Osteocyte (in vitro differentiated cells): ENCODE results near the gene HDAC3. TPM values are rescaled to one million over a fixed set of nuclear protein-coding genes. Genes with fewer than 3 reads are reported as not detected.

Source experiments
- DNase-seq: peaks from one replicate; pipeline ENCODE4 v3.0.0; 2021; ENCODE audit warnings: mixed read lengths; ENCODE audit not compliant: unreplicated experiment; ENCODE audit errors: extremely low spot score
- H3K27ac Mint-ChIP-seq: one replicate; pipeline ENCODE4 v1.8.0; 2021; ENCODE audit warnings: mild to moderate bottlenecking, mixed read lengths; ENCODE audit not compliant: unreplicated experiment
- H3K27me3 Mint-ChIP-seq: one replicate; pipeline ENCODE4 v1.8.0; 2021; ENCODE audit warnings: mixed read lengths; ENCODE audit not compliant: unreplicated experiment
- H3K36me3 Mint-ChIP-seq: one replicate; pipeline ENCODE4 v1.8.0; 2021; ENCODE audit warnings: mixed read lengths; ENCODE audit not compliant: unreplicated experiment
- H3K4me1 Mint-ChIP-seq: one replicate; pipeline ENCODE4 v1.8.0; 2021; ENCODE audit warnings: mixed read lengths; ENCODE audit not compliant: unreplicated experiment
- H3K4me3 Mint-ChIP-seq: one replicate; pipeline ENCODE4 v1.8.0; 2021; ENCODE audit warnings: mild to moderate bottlenecking, moderate library complexity, mixed read lengths; ENCODE audit not compliant: unreplicated experiment
- H3K9me3 Mint-ChIP-seq: one replicate; pipeline ENCODE4 v1.8.0; 2021; ENCODE audit warnings: mixed read lengths; ENCODE audit not compliant: unreplicated experiment
- total RNA-seq: library from RNA; stranded (reverse); gene quantifications from 2 replicates; pipeline ENCODE4 v1.2.1, GENCODE V29; 2021
- TF ChIP-seq, protein P1 (sequence below): fragments of 200-600 bp; sonication (generic); IDR thresholded peaks from 2 replicates; pipeline ENCODE4 v1.5.0; 2021; ENCODE audit warnings: antibody characterized with exemption, mild to moderate bottlenecking, moderate library complexity

Gene HDAC3
- total RNA-seq, 1 donor from 2014 or later, result 67.9 TPM

GRCh38 chr5:141636106-141636412, 590 bp downstream of the HDAC3 start:
- no peak for DNase-seq
- H3K36me3 Mint-ChIP-seq, result peaks cover 7% of the 10 kb centered on the region
- H3K27ac Mint-ChIP-seq, result peak overlapping the region; percentile 70
- H3K4me1 Mint-ChIP-seq, result peaks cover 23% of the 10 kb centered on the region
- no peaks in the 10 kb centered on the region for H3K27me3 Mint-ChIP-seq
- H3K4me3 Mint-ChIP-seq, result peak overlapping the region; percentile 85
- TF ChIP-seq, protein P1, sequence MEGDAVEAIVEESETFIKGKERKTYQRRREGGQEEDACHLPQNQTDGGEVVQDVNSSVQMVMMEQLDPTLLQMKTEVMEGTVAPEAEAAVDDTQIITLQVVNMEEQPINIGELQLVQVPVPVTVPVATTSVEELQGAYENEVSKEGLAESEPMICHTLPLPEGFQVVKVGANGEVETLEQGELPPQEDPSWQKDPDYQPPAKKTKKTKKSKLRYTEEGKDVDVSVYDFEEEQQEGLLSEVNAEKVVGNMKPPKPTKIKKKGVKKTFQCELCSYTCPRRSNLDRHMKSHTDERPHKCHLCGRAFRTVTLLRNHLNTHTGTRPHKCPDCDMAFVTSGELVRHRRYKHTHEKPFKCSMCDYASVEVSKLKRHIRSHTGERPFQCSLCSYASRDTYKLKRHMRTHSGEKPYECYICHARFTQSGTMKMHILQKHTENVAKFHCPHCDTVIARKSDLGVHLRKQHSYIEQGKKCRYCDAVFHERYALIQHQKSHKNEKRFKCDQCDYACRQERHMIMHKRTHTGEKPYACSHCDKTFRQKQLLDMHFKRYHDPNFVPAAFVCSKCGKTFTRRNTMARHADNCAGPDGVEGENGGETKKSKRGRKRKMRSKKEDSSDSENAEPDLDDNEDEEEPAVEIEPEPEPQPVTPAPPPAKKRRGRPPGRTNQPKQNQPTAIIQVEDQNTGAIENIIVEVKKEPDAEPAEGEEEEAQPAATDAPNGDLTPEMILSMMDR, result no peak
- no peaks in the 10 kb centered on the region for H3K9me3 Mint-ChIP-seq

- H3K27me3 Mint-ChIP-seq, result no peaks in the 10 kb centered on the region
- TF ChIP-seq, protein P1, result no peak
- H3K4me1 Mint-ChIP-seq, result peaks cover 20% of the 10 kb centered on the region
- H3K9me3 Mint-ChIP-seq, result no peaks in the 10 kb centered on the region
- H3K36me3 Mint-ChIP-seq, result peaks cover 7% of the 10 kb centered on the region
- DNase-seq, result no peak
- peak overlapping the region; percentile 85 for H3K4me3 Mint-ChIP-seq
- H3K27ac Mint-ChIP-seq, result peak overlapping the region; percentile 70
Measured at GRCh38 chr5:141635646-141636045, 1.0 kb downstream of the HDAC3 start.

- no peak overlapping the region for H3K27ac Mint-ChIP-seq
- no peak overlapping the region for H3K4me3 Mint-ChIP-seq
- peaks cover 15% of the 10 kb centered on the region for H3K36me3 Mint-ChIP-seq
- H3K27me3 Mint-ChIP-seq, result no peaks in the 10 kb centered on the region
- peaks cover 19% of the 10 kb centered on the region for H3K4me1 Mint-ChIP-seq
- TF ChIP-seq, protein P1, result no peak
- H3K9me3 Mint-ChIP-seq, result no peaks in the 10 kb centered on the region
- no peak for DNase-seq
Measured at GRCh38 chr5:141634720-141635119, 1.9 kb downstream of the HDAC3 start.

DNA sequence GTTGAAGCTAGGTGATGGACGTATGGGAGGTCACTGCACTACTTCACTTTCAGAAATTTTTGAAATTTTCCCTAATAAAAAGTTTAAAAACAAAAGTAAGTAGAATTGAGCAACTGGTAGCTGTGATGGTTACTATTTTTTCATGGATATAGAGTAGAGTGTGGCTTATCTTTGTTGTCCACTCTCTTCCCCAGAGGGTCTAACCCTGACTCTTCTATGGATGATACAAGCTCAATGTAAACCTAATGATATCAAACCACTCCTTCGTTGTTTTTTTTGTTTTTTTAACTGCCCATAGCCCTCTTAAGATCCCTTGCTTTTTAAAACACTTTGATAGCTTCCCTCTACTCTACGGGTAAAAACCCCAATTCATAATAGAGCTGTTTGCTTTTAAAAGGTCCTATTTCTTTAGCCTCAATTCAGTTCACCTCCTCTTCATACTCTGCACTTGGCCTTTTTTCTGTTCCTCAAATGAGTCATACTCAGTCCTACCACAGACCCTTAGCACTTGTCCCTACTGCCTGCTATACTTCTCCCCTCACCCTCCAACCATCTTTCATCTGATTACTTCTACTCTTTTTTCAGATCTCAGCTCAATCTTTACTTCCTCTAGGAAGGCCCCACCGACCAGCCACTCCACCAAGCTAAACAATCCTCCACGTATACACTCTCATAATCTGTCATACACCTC, 2.6 kb downstream of the HDAC3 start:
- no peak for DNase-seq
- H3K27me3 Mint-ChIP-seq, result no peaks in the 10 kb centered on the region
- H3K4me1 Mint-ChIP-seq, result peaks cover 19% of the 10 kb centered on the region
- TF ChIP-seq, protein P1, result no peak
- no peak overlapping the region for H3K27ac Mint-ChIP-seq
- H3K9me3 Mint-ChIP-seq, result no peaks in the 10 kb centered on the region
- peaks cover 17% of the 10 kb centered on the region for H3K36me3 Mint-ChIP-seq
- H3K4me3 Mint-ChIP-seq, result no peak overlapping the region

DNA sequence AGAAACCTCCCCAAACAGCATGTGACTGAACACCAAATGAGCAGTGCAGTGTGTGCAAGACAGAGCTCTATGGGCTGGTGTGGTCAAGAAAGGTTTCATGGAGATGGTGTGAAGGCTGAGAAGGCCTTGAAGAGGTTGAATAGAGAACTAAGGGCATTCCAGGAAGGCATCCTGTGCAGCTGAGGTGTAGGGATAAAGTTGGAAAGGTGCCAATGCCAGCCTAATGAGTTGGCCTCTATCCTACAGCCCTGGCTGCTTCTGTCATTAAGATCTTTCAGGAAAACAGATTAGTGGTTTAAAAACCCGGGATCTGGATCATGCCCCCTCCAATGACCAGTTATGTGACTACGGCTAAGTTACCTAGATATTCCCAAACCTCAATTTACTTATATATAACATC, 4.0 kb downstream of the HDAC3 start:
- Mint-ChIP-seq H3K4me1 (peaks cover 16% of the 10 kb centered on the region), H3K36me3 (peaks cover 24% of the 10 kb centered on the region), H3K27ac (no peak overlapping the region), H3K9me3 (no peaks in the 10 kb centered on the region), H3K4me3 (no peak overlapping the region), H3K27me3 (no peaks in the 10 kb centered on the region)
- TF ChIP-seq, protein P1, result no peak
- DNase-seq, result no peak
